GM19372 (cell line): Measurements from ENCODE around the gene HOXA2.

Source experiments
- ATAC-seq: cut with Tn5 transposase; IDR thresholded peaks from one replicate; pipeline ENCODE4 v1.9.1; 2021; ENCODE audit warnings: mild to moderate bottlenecking, low read depth, moderate library complexity; ENCODE audit not compliant: unreplicated experiment

Gene HOXA2

DNA sequence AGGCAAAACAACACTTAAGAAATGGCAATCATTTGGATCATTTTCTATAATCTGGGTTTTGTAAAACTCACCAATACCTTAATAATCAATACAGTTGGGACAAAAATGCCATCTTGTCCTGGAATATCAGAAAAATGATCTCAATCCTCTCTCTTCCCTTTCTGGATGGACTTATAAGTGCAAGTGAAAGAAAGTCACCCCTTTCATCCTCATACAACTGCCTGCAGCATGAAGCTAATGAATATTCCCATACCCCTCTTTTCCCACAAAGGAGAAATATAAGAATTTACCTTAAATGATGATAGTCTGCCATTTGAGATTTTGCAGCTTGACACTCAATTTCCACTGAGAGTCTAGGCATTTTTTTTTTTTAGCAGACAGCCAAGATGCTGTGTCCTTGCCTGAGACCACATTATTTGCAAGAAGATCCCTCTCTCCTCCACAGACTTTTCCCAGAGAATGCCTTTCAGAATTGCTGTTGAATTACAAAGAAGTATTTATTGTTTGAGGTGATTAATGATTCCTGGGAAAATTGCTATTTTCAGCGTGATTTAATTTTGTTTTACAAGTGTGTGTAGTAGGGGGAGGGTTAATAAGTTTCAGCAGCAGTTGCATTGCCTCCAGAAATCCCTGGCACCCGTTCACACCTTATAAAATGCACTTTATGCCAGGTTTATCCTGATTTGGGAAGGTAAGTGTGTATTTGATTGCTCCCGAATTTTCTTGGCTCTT is 24.3 kb upstream of the HOXA2 start:
- no peak for ATAC-seq

GRCh38 chr7:27125986-27126394 is 23.5 kb upstream of the HOXA2 start:
- no peak for ATAC-seq

- ATAC-seq, result no peak
Measured at GRCh38 chr7:27124902-27125689, 22.6 kb upstream of the HOXA2 start.

- ATAC-seq, result no peak
Measured at GRCh38 chr7:27124096-27124901, 21.8 kb upstream of the HOXA2 start.

- ATAC-seq, result no peak
Measured at GRCh38 chr7:27123477-27124053, 21.1 kb upstream of the HOXA2 start.

- ATAC-seq, result no peak
Measured at GRCh38 chr7:27123007-27123476, 20.6 kb upstream of the HOXA2 start.

DNA sequence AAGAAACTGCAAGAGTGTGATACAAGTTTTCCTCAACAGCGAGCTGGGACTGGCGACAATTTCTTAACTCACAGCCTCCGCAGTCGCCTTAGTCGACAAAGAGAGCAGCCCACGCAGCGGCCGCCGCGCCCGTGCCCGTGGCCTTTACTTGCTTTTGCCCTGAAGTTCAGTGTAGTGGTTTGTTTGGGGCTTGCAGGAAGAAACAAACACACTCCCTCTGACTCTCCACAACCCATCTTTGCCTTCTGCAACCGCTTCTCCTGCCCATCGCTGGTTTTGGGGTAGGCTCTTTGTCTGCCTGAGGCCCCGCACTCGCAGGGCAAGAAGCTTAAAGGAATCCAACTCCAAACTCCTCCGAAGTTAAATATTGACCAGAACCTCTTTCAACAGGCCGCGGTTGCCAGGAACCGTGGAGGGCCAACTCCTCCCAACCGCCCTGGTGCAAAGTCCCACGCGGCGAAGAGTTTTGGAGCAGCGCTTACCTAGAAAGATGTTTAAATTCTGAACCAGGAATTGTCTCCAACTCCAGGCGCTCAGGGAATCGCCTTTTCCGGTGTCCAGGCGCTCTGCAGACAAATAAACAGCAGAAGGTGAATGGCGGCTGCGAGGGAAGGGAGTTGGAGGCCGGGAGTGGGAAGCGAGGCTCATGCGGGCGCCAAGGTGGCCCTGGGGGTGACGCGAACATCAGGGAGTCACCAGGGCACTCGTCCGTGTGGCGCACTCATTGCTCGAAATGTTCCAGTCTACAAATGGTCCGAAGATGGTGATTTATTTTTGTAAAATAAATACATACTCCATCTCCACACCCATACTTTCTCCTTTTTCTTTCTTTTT is 19.8 kb upstream of the HOXA2 start:
- no peak for ATAC-seq

- no peak for ATAC-seq
Measured at GRCh38 chr7:27121684-27122076, 19.2 kb upstream of the HOXA2 start.

DNA sequence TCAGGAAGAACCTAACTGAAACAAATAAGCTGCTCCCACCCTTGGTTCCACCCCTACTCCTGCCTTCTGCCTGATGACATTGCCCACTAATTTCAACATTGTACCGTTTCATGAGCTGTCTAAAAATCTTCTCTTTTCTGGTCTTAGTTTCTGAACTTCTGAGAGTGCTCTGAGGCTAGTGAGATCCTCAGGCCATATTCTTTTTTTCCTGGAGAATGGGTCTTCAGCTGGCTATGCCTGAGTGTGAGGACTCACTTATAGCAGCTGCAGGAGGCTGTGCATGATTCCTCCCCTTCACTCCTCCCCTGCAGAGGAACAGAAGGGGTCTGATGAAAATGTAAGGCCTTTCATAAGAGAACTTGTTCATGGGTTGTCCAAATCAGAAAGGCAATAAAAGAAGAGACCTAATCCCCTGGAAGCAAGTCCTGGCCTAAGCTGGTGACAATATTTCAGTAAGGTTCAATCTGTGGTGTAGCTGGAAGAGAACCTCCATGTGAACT is 17.0 kb upstream of the HOXA2 start:
- no peak for ATAC-seq

DNA sequence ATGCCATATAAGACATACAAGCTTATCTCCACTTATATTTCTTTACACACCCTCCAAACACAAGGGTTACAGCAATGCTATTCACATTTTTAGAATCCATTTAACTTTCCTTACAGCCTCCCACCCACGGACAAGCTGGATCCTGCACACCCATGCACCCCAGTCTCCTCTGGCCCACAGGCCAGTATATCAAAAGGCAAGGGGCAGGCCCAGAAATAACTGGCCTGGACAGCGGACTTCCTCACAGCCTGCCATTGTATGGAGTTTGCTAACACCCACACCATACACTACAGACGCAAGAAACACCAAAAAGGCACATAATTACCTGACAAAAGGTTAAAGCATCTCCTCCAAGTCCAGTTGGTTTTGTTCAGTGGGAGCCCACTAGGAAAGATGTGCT is 16.1 kb upstream of the HOXA2 start:
- ATAC-seq, result no peak

GRCh38 chr7:27117887-27118491 is 15.5 kb upstream of the HOXA2 start:
- ATAC-seq, result no peak

DNA sequence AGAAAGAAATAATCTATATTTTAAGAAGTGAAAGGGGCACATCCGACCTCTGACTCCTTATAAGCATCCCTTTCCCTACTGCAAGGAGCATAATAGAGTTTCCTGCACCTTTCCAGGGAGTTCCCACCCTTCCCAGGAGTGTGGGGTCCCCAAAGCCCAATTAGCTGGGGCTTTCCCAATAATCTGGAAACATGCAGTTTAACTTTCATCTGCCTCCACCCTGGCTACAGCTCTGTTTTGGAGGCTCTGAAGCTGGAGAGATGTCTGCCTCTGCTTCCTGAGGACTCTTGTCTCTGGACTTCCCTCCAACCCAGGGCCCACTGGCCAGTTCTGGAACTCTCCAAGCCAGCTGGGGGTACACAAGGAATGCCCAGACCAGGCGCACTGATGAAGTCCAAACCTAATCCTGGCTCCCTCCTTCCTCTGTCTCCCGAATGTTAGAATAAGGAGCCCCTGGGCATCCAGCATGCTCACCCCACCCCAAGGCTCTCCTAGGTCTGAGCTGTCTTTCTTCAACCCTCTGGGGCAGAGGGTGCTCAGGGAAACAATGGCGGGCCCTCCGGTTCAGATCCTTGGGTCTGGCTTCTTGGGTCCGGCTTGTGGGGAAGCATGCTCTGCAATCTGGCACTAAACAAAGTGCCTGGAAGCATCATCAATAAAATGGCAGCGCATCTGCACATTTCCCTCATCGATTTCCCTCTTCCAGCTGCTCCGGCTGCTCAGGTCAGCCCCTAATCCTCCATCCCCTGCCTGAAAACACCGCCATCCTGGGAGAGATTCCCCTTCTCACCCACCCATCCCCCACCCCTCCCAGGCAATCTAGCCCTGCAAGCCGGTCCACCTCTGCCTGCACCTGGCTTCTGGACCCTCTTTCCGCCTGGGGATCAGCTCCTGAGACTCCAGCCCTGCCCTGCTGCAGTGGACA is 14.7 kb upstream of the HOXA2 start:
- no peak for ATAC-seq

DNA sequence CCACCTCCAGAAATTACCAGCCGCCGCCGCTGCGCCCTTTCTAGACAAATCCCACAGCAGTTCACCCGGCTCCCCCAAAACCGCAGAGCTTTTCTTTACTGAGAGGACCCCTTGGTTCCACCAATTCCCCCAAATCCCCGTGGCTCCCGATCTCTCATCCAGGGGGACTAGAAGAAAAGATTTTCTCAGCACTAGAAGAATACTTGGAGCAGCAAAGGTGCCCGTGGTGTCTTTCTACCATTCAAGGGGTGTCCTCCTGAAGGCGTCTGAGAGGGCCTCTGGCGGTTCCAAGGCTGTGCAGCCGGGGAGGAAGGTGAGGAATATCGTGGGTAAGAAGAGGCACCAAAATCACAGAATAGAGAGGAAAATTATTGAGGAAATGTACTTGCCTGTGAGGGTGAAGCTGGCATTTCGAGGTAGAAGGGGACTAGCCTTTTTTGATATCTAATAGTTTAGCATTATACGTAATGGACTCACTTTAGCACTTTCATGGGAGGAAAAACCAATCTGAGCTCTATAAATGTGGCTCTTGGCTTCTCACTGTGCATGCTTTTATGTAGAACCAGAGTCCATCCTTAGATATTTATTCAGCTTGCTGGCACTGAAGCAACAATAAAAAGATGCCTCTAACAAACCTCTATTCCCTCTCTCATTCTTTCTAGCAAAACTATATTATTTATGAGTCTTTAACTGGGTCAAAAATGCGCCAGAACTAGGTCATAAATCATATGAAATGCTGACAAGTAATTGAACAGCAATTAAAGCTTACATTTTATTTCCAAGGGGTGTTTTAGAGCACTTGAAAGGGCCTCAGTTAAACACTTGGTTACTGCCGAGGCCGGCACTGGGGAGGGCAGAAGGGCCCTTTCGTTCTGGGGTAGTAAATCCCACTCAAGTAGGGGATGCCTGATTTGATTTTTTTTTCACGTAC is 13.8 kb upstream of the HOXA2 start:
- ATAC-seq, result no peak

GRCh38 chr7:27115221-27116026 is 12.9 kb upstream of the HOXA2 start:
- ATAC-seq, result no peak

DNA sequence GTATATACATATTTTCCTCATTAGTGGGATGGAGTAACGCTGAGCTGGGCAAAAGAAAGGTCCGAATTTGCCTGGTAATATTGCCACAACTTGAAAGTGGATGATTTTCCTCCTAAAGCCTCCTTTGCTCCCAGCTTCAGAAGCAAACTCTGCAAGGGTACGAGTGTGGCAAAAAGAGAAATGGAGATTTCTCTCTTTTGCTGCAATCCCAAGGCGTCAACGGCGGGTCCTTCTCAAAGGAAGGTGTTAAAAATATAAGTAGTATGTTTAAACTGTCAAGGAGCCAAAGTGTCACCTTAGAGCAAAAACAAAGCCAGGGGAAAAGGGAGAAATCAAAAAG is 12.4 kb upstream of the HOXA2 start:
- ATAC-seq, result no peak

GRCh38 chr7:27113991-27114769 is 11.7 kb upstream of the HOXA2 start:
- no peak for ATAC-seq
